ENCODE results near the gene PPP2R5C. TPM values are rescaled to one million over a fixed set of nuclear protein-coding genes. Genes with fewer than 3 reads are reported as not detected.

Gene PPP2R5C
- total and polyA plus RNA-seq, 9 of the 15 experiments (the other 6 are each of a cell fraction or from before 2014, with no cell fraction given): 284 to 617 (median 395) TPM

DNA sequence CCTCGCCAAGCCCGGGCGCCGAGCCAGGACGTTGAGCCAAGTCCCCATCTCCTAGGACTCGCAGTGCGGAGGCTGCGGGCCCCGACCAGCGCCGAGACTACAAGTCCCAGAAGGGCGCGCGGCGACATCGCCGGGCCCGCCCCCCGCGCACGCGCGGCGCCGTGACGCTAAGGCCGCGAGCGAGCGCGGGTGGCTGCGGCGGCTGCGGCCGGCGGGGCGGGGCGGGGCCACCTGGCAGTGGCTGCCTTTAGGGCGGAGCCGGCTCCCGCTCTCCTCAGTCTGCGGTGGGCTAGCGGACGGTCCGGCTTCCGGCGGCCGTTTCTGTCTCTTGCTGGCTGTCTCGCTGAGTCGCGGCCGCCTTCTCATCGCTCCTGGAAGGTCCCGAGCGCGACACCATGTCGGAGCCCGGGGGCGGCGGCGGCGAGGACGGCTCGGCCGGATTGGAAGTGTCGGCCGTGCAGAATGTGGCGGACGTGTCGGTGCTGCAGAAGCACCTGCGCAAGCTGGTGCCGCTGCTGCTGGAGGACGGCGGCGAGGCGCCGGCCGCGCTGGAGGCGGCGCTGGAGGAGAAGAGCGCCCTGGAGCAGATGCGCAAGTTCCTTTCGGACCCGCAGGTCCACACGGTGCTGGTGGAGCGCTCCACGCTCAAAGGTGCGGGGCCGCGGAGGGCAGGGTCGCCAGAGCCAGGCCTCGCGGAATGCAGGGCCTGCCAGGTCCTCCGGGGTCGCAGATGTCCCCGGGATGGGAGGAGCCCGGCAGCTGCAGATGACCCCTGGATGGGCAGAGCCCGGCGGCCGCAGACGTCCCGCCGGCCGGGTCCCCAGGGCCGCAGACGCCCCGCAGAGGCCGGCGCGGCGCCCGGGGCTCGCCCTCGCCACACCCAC, 203.0 kb downstream of the PPP2R5C start, which contains the start of gene DYNC1H1 (continued):
- TF ChIP-seq, protein P1, sequence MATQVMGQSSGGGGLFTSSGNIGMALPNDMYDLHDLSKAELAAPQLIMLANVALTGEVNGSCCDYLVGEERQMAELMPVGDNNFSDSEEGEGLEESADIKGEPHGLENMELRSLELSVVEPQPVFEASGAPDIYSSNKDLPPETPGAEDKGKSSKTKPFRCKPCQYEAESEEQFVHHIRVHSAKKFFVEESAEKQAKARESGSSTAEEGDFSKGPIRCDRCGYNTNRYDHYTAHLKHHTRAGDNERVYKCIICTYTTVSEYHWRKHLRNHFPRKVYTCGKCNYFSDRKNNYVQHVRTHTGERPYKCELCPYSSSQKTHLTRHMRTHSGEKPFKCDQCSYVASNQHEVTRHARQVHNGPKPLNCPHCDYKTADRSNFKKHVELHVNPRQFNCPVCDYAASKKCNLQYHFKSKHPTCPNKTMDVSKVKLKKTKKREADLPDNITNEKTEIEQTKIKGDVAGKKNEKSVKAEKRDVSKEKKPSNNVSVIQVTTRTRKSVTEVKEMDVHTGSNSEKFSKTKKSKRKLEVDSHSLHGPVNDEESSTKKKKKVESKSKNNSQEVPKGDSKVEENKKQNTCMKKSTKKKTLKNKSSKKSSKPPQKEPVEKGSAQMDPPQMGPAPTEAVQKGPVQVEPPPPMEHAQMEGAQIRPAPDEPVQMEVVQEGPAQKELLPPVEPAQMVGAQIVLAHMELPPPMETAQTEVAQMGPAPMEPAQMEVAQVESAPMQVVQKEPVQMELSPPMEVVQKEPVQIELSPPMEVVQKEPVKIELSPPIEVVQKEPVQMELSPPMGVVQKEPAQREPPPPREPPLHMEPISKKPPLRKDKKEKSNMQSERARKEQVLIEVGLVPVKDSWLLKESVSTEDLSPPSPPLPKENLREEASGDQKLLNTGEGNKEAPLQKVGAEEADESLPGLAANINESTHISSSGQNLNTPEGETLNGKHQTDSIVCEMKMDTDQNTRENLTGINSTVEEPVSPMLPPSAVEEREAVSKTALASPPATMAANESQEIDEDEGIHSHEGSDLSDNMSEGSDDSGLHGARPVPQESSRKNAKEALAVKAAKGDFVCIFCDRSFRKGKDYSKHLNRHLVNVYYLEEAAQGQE (IDR thresholded peaks at IDR 0.05; ENCODE audit: borderline replicate concordance): peak; percentile 33; the same call in 1 of the 2 replicates
- TF ChIP-seq, protein P1 (CRISPR knock-in tag; IDR thresholded peaks at IDR 0.05; ENCODE audit: low read depth): no peak
- TF ChIP-seq U2AF1 (optimal IDR thresholded peaks at IDR 0.05; ENCODE audit: low read depth, low read length) (no peak), RBM34 (IDR thresholded peaks at IDR 0.05; ENCODE audit: borderline replicate concordance, insufficient read depth, low read length) (no peak), ZNF143 (CRISPR knock-in tag; IDR thresholded peaks at IDR 0.05) (peak; percentile 81), NFATC3 (IDR thresholded peaks at IDR 0.05) (no peak), EGR1 (conservative IDR thresholded peaks at IDR 0.05) (no peak)
- TF ChIP-seq, protein P2, sequence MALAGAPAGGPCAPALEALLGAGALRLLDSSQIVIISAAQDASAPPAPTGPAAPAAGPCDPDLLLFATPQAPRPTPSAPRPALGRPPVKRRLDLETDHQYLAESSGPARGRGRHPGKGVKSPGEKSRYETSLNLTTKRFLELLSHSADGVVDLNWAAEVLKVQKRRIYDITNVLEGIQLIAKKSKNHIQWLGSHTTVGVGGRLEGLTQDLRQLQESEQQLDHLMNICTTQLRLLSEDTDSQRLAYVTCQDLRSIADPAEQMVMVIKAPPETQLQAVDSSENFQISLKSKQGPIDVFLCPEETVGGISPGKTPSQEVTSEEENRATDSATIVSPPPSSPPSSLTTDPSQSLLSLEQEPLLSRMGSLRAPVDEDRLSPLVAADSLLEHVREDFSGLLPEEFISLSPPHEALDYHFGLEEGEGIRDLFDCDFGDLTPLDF (CRISPR knock-in tag; IDR thresholded peaks at IDR 0.05): no peak
